Endothelial cell of umbilical vein (primary cell): Measurements from ENCODE around the gene RPS14. TPM values are rescaled to one million over a fixed set of nuclear protein-coding genes. Genes with fewer than 3 reads are reported as not detected.

ENCODE experiments used
- BruUV-seq: library from RNA; stranded (reverse); fragments of 400-500 nt; replicated peaks from 2 replicates; lab custom pipeline; 2021; lab: Mats Ljungman, UMichigan
- CTCF ChIA-PET: fragments of 300-600, 350-600 bp; sonication (Branson Sonifier 250); formaldehyde crosslinking; loops from one replicate; lab custom pipeline; 2021; ENCODE audit warnings: antibody characterized with exemption, inconsistent platforms; lab: Charles Lee
- POLR2A ChIA-PET: fragments of 300-600, 350-600 bp; sonication (Branson Sonifier 250); formaldehyde crosslinking; loops from one replicate; lab custom pipeline; 2021; ENCODE audit warnings: antibody characterized with exemption, inconsistent platforms; lab: Charles Lee
- DNase-seq: peaks from one replicate; pipeline ENCODE4 v3.0.0-alpha.2; 2011; ENCODE audit warnings: low read depth, low spot score
- FAIRE-seq: peaks from 2 replicates; lab custom pipeline; 2011; peaks lifted over from hg19 to GRCh38; lab: Jason Lieb, UNC
- H2AFZ ChIP-seq: 2 replicates; pipeline ENCODE4 v1.6.0; 2012; ENCODE audit warnings: low read depth, low read length, control low read depth, inconsistent platforms
- H3K27ac ChIP-seq: 2 replicates; pipeline ENCODE4 v1.5.1; 2011; ENCODE audit warnings: low read depth, mild to moderate bottlenecking, control low read depth, low read length, moderate library complexity; ENCODE audit not compliant: insufficient read depth
- H3K27me3 ChIP-seq, 2 experiments: 2 replicates each; pipeline versions ENCODE4 v1.6.0 to v1.6.1; 2011; ENCODE audit warnings: low read length in 2 of 2, mixed read lengths in 1 of 2; ENCODE audit not compliant: control insufficient read depth in 2 of 2, insufficient read depth in 2 of 2
- H3K36me3 ChIP-seq, 2 experiments: 2 replicates in 1 of 2; 3 replicates in 1 of 2; pipeline ENCODE4 v1.5.1; 2011; ENCODE audit warnings: low read length in 2 of 2, mild to moderate bottlenecking in 1 of 2, moderate library complexity in 1 of 2; ENCODE audit not compliant: control insufficient read depth in 2 of 2, insufficient read depth in 2 of 2; ENCODE audit errors: extremely low read depth in 1 of 2
- H3K4me1 ChIP-seq: 3 replicates; pipeline ENCODE4 v1.5.1; 2011; ENCODE audit warnings: mild to moderate bottlenecking, low read length; ENCODE audit not compliant: control insufficient read depth, insufficient read depth; ENCODE audit errors: extremely low read depth
- H3K4me2 ChIP-seq: 2 replicates; pipeline ENCODE4 v1.6.1; 2011; ENCODE audit warnings: low read length, control low read depth, mixed read lengths; ENCODE audit not compliant: insufficient read depth
- H3K4me3 ChIP-seq, 3 experiments: fragments of 200-600 bp in 1 of 3; sonication (generic), shearing (Covaris generic) in 1 of 3; replicated peaks in 1 of 3; 2 replicates each; pipeline ENCODE4 v1.5.1; 2011 to 2016; ENCODE audit warnings: control low read depth in 3 of 3, low read length in 3 of 3, mild to moderate bottlenecking in 2 of 3, inconsistent platforms in 1 of 3, low read depth in 1 of 3, moderate library complexity in 1 of 3; ENCODE audit not compliant: insufficient read depth in 1 of 3
- H3K79me2 ChIP-seq: 2 replicates; pipeline ENCODE4 v1.6.0; 2012; ENCODE audit warnings: low read length, inconsistent platforms; ENCODE audit not compliant: control insufficient read depth, insufficient read depth
- H3K9ac ChIP-seq: replicated peaks from 2 replicates; pipeline ENCODE3; 2011; ENCODE audit warnings: low read length, control low read depth; ENCODE audit not compliant: insufficient read depth; ENCODE audit errors: extremely low read depth
- H3K9me1 ChIP-seq: replicated peaks from 3 replicates; pipeline ENCODE4 v1.6.0; 2011; ENCODE audit warnings: mild to moderate bottlenecking, low read length; ENCODE audit not compliant: control insufficient read depth, insufficient read depth; ENCODE audit errors: extremely low read depth
- H3K9me3 ChIP-seq: replicated peaks from 2 replicates; pipeline ENCODE4 v1.5.1; 2012; ENCODE audit warnings: low read length, inconsistent platforms; ENCODE audit not compliant: control insufficient read depth, insufficient read depth
- H4K20me1 ChIP-seq: replicated peaks from 2 replicates; pipeline ENCODE3; 2011; ENCODE audit warnings: mild to moderate bottlenecking, low read length; ENCODE audit not compliant: control insufficient read depth, insufficient read depth; ENCODE audit errors: extremely low read depth
- CTCF ChIP-seq, 2 donors: IDR thresholded peaks; 1 replicate in 1 of 2; 2 replicates in 1 of 2; pipeline ENCODE4 v1.5.1; 2011; ENCODE audit warnings: low read length in 2 of 2, mild to moderate bottlenecking in 2 of 2, moderate library complexity in 2 of 2, control low read depth in 1 of 2, inconsistent platforms in 1 of 2, low read depth in 1 of 2; ENCODE audit not compliant: insufficient read depth in 1 of 2; ENCODE audit errors: extremely low read depth in 1 of 2
- EZH2 ChIP-seq: IDR thresholded peaks from 2 replicates; pipeline ENCODE4 v1.6.1; 2012; ENCODE audit warnings: borderline replicate concordance, low read depth, mild to moderate bottlenecking, moderate library complexity, low read length, inconsistent platforms; ENCODE audit not compliant: severe bottlenecking
- FOS ChIP-seq: IDR thresholded peaks from 2 replicates; pipeline ENCODE4 v1.6.1; 2011; ENCODE audit warnings: mild to moderate bottlenecking, low read length, moderate library complexity, borderline replicate concordance; ENCODE audit not compliant: insufficient read depth
- GATA2 ChIP-seq: IDR thresholded peaks from 2 replicates; pipeline ENCODE4 v1.7.0; 2011; ENCODE audit warnings: low read depth, mild to moderate bottlenecking, moderate library complexity, mixed read lengths, low read length; ENCODE audit not compliant: insufficient read length, insufficient read depth
- JUN ChIP-seq: IDR thresholded peaks from 2 replicates; pipeline ENCODE4 v1.6.1; 2011; ENCODE audit warnings: borderline replicate concordance, low read depth; ENCODE audit not compliant: insufficient read length, insufficient read depth
- MAX ChIP-seq: IDR thresholded peaks from 2 replicates; pipeline ENCODE4 v1.6.1; 2011; ENCODE audit not compliant: insufficient read depth, insufficient read length
- MYC ChIP-seq: IDR thresholded peaks from one replicate; pipeline ENCODE4 v1.6.1; 2011; ENCODE audit warnings: mild to moderate bottlenecking, low read depth, low read length
- POLR2A ChIP-seq: IDR thresholded peaks from 2 replicates; pipeline ENCODE4 v1.6.1; 2012; ENCODE audit warnings: low read depth, mild to moderate bottlenecking, control low read depth, low read length
- POLR2AphosphoS5 ChIP-seq: IDR thresholded peaks from 2 replicates; pipeline ENCODE4 v1.6.1; 2012; ENCODE audit warnings: low read depth, mild to moderate bottlenecking, control low read depth, low read length, moderate library complexity; ENCODE audit not compliant: insufficient read depth
- dilution Hi-C: fragments of 300-500 bp; cut with MboI; formaldehyde crosslinking; loops from one replicate; pipeline ENCODE4 v1.15.0; 2019; ENCODE audit warnings: low sequenced_read_pairs; ENCODE audit not compliant: extremely low pct_ligation_motif_present
- intact Hi-C: fragments of 100-400 bp; cut with micrococcal nuclease; formaldehyde crosslinking; loops from one replicate; pipeline ENCODE4 v1.10.0; 2022
- polyA plus RNA-seq, 4 experiments: library from polyadenylated mRNA; depleted of rRNA in 3 of 4; stranded (reverse) in 3 of 4; unstranded in 1 of 4; fragments of >200 nt; gene quantifications; 2 replicates each; pipeline versions ENCODE4 v1.2.1 to v1.2.3, GENCODE V29; 2011 to 2012; ENCODE audit warnings: missing spikeins in 1 of 4
- total RNA-seq: library from RNA; stranded (reverse); gene quantifications from 2 replicates; pipeline ENCODE4 v1.2.3, GENCODE V29; 2021

Gene RPS14
- total and polyA plus RNA-seq, 2 donors (not counting 3 experiments of a cell fraction or from before 2014, with no cell fraction given), result 1,852 to 5,521 TPM

- Histone ChIP-seq H3K9me1 (no peaks in the 10 kb centered on the region), H3K27ac (no peak overlapping the region), H3K9me3 (no peaks in the 10 kb centered on the region), H2AFZ (no peak overlapping the region), H3K4me1 (peaks cover 11% of the 10 kb centered on the region), H3K4me3 (no peak overlapping the region), H3K36me3 (peaks cover 27 to 30% of the 10 kb centered on the region in 2 experiments), H3K79me2 (peaks cover 8% of the 10 kb centered on the region), H3K27me3 (no peaks in the 10 kb centered on the region), H3K9ac (no peak overlapping the region), H3K4me2 (no peak overlapping the region), H4K20me1 (no peaks in the 10 kb centered on the region)
- no peak for FAIRE-seq
- intact Hi-C loops (no loop called here), dilution Hi-C loops (no loop called here)
- TF ChIP-seq JUN, result no peak
- TF ChIP-seq MAX, result no peak
- no peak for TF ChIP-seq CTCF (IDR thresholded peaks at IDR 0.05; ENCODE audit: extremely low read depth in 1 of 2, insufficient read depth in 1 of 2, low read depth in 1 of 2, low read length in 2 of 2)
- TF ChIP-seq POLR2AphosphoS5, result no peak
- TF ChIP-seq EZH2, result no peak
- no peak for TF ChIP-seq POLR2A
- no peak for TF ChIP-seq FOS
- TF ChIP-seq GATA2, result no peak
- TF ChIP-seq MYC, result no peak
- POLR2A ChIA-PET, result no interaction called here
- no peak for DNase-seq
- CTCF ChIA-PET, result interaction anchor here (1.2 kb wide), 1 partner anchor 104 kb away, joined by 3 read pairs; no protein-coding TSS in a partner anchor
- BruUV-seq, result no TSS peak
Measured at GRCh38 chr5:150440948-150441812, 8.4 kb downstream of the RPS14 start.
